HG03354 (cell line): ENCODE results near the gene NGRN.

Source experiments
- ATAC-seq: cut with Tn5 transposase; IDR thresholded peaks from one replicate; pipeline ENCODE4 v1.9.1; 2021; ENCODE audit warnings: mild to moderate bottlenecking; ENCODE audit not compliant: unreplicated experiment, poor library complexity, severe bottlenecking

The NGRN gene, protein sequence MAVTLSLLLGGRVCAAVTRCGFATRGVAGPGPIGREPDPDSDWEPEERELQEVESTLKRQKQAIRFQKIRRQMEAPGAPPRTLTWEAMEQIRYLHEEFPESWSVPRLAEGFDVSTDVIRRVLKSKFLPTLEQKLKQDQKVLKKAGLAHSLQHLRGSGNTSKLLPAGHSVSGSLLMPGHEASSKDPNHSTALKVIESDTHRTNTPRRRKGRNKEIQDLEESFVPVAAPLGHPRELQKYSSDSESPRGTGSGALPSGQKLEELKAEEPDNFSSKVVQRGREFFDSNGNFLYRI

DNA sequence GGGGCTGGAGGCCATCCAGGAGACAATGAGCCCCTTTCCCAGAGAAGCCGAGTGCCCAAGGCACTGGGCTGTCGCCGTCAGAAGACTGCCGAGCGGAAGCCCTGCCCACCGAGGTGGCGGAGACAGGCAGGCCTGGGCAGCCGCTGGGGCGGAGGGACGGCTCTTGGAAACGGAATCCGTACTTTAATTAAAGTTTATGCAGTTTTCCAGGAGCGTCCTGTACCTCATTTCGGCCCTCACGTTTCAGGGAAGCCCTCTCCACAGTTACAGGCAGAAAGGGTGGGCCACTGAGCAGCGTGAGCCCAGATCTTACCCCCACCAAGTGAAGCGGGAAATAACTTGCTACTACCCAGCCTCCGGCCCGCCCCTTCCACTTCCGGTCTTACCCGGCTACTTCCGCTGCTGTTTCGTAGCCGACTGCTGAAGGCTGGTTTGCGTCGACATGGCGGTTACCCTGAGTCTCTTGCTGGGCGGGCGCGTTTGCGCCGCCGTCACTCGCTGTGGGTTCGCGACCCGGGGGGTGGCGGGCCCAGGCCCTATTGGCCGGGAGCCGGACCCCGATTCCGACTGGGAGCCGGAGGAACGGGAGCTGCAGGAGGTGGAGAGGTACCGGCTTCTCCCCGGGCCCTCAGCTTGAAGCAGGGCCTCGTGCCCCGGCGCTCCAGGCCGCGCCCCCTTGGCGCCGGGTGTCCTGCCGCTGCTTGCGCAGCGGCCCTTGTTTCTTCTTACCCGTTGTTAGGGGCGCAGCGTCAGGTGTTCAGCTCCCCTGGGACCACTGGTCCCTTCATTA, at the start of gene NGRN:
Gene NGRN, plus strand, starts transcription at position 402 of the 790 bp plus-strand sequence. Its CDS starts 41 bp downstream, at position 443.
- ATAC-seq = peak; percentile 95

DNA sequence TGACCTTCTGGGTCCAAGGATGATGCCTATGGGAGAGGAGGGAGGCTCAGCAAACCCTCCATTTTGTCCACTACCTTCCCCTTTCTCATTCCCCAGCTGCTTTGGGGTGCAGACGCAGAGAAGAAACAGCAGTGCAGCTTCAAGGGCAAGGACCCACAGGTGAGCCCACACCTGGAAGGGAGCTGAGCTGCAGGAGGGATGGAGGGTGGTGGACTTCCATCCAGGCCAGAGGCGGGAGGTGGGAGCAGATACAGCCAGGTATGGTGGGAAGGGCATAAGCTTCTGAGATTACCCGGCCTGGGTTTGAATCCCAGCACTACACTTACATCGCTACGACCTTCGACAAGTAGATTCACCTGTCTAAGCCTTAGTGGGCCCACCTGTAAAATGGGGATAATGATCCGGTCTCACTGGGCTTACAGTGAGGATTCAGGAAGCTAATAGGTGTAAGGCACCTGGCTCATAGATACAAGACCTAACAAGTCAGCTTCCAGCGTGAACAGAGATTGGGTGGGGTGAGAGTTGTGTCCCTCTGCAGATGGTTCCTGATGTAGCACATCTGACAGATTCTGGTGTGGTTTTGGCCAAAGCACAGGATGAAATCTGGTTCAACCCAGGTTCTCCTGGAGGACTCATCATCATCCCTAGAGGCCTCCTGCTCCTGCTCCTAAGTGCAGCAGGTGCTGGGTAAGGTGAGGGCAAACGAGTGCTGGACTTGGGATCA, 47.6 kb upstream of the NGRN start:
- no peak for ATAC-seq

DNA sequence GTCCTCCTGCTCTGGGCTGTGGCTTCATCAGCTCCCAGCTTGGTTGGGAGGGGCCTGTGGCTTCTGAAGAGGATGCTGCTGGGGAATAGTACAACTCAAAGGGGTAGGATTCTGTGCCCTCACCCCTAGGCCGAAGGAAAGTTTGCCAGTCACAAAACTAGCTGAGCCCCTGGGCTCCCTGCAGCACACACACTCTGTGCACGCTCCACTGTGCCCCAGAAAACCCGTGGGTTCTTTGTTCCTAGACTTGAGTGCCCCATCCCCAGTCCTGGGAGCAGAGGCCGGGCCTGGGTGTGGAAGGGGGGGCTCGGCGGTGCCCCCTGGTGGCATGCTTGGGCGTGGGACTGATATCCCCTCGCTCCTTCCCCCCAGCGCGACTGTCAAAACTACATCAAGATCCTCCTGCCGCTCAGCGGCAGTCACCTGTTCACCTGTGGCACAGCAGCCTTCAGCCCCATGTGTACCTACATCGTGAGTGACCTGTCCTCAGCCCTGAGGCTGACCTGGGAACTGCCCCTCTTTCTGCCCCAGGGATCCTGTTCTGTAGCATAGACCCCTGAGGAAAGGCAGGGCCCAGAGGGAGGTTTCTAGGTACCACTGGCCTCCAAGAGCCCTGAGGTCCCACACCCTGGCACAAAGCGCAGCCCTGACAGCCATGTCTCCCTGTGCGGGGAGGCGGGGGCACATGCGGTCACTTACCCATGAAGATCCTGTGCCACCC, 45.9 kb upstream of the NGRN start:
- peak; percentile 55 for ATAC-seq

DNA sequence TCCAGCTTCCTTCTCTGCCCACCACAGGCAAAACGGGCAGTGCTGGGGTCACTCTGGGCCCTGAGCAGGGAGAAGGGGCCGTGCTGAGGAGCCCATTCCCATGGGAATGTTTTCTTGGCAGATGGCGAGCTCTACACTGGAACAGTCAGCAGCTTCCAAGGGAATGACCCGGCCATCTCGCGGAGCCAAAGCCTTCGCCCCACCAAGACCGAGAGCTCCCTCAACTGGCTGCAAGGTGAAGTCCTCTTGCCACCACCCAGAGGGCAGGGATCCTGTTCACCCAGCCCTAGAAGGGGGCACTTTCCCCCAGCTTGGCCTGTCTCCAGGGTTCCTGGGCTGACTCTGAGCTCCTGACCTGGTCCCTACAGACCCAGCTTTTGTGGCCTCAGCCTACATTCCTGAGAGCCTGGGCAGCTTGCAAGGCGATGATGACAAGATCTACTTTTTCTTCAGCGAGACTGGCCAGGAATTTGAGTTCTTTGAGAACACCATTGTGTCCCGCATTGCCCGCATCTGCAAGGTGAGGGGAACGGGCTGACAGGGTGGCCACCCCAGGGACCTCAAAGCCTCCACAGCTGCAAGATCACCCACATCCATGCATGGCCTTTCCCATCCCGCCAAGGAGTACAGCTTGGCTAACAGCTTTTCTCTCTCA, 44.1 kb upstream of the NGRN start:
- ATAC-seq = no peak

DNA sequence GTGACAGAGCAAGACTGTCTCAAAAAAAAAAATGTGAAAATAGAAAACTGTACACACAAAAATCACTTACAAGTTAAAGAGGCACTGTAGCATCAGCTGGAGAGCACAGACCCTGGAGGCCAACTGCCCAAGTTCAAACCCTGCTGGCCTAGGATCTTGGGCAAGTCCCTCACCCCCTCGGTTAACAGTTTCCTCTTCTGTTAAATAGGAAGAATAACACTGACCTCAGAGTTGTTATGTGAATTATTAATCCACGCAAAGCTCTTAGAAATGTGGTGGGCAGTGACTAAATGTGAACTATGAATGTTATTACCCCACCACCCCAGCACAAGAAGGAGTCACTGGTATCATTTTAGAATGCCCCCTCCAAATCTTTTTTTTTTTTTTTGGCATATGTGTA, 42.9 kb upstream of the NGRN start:
- ATAC-seq = no peak

DNA sequence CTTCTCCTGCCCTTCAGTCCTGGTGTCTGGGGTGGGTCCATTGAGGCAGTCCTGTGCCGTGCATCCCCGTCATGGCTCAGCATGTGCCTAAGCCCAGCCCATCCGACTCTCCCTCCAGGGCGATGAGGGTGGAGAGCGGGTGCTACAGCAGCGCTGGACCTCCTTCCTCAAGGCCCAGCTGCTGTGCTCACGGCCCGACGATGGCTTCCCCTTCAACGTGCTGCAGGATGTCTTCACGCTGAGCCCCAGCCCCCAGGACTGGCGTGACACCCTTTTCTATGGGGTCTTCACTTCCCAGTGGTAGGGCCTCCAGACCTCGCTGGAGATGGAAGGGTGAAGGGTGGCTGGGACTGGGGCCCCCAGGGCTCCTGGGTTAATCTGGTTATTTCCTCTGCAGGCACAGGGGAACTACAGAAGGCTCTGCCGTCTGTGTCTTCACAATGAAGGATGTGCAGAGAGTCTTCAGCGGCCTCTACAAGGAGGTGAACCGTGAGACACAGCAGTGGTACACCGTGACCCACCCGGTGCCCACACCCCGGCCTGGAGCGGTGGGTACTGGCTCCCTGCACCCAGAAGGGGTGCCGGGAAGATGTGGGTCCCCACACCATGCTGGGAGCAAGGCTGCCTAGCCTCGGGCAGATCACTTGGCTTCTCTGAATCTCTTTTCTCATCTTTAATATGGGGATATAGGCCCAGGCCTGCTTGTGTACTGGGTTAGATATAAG, 41.9 kb upstream of the NGRN start:
- ATAC-seq = no peak

DNA sequence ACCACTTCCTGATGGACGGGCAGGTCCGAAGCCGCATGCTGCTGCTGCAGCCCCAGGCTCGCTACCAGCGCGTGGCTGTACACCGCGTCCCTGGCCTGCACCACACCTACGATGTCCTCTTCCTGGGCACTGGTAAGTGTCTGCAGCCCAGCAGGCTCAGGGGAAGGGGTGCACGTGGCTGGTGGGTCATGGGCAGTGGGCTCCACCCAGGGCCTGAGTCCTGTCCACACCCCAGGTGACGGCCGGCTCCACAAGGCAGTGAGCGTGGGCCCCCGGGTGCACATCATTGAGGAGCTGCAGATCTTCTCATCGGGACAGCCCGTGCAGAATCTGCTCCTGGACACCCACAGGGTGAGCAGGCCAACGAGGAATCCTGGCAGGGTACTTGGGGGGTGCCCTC, 40.4 kb upstream of the NGRN start:
- ATAC-seq = no peak

DNA sequence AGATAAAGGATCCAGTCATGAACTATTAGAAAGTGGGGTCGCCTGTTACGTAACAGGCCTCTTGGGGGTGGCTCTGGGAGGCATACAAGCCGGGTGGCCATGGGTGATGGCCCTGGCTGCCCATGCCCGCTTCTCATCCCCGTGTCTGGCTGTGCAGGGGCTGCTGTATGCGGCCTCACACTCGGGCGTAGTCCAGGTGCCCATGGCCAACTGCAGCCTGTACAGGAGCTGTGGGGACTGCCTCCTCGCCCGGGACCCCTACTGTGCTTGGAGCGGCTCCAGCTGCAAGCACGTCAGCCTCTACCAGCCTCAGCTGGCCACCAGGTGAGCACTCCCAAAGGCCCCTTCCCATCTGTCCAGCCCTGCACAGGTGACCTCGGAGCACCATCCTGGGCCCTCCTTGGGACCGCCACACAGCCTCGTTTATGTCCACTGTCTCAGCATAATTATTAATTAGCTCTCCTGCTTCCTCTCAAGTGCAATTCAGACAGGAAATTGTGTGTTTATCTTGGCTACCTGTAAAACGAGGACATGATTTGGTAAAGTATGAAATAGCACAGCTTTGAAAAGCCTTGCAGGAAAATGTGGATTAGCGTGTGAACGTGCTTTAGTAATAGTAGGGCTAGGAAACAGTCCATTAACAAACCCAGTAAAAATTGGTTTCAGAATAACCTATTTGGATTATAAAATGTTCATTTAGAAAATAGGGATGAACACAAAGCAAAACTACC, 39.8 kb upstream of the NGRN start:
- ATAC-seq = no peak

DNA sequence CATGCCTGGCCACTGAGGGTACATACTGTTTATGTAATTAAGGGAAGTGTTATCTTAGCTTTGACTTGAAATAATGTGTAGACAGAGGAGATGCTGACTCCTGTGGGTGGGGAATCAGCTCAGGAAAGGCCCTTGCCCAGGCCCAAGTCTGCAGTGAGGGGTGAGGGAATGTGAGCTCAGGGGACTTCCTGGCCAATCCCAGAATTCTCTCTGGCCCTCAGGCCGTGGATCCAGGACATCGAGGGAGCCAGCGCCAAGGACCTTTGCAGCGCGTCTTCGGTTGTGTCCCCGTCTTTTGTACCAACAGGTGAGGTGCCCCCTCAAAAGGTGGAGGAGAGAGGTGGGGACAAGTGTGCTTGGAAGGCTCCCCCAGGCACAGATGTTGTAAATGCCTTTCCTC, 38.1 kb upstream of the NGRN start:
- no peak for ATAC-seq

DNA sequence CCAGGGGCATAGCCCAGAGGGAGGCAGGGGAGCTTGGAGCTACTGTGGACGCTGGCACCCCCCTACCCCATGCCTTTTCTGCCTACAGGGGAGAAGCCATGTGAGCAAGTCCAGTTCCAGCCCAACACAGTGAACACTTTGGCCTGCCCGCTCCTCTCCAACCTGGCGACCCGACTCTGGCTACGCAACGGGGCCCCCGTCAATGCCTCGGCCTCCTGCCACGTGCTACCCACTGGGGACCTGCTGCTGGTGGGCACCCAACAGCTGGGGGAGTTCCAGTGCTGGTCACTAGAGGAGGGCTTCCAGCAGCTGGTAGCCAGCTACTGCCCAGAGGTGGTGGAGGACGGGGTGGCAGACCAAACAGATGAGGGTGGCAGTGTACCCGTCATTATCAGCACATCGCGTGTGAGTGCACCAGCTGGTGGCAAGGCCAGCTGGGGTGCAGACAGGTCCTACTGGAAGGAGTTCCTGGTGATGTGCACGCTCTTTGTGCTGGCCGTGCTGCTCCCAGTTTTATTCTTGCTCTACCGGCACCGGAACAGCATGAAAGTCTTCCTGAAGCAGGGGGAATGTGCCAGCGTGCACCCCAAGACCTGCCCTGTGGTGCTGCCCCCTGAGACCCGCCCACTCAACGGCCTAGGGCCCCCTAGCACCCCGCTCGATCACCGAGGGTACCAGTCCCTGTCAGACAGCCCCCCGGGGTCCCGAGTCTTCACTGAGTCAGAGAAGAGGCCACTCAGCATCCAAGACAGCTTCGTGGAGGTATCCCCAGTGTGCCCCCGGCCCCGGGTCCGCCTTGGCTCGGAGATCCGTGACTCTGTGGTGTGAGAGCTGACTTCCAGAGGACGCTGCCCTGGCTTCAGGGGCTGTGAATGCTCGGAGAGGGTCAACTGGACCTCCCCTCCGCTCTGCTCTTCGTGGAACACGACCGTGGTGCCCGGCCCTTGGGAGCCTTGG, 37.4 kb upstream of the NGRN start:
- no peak for ATAC-seq

DNA sequence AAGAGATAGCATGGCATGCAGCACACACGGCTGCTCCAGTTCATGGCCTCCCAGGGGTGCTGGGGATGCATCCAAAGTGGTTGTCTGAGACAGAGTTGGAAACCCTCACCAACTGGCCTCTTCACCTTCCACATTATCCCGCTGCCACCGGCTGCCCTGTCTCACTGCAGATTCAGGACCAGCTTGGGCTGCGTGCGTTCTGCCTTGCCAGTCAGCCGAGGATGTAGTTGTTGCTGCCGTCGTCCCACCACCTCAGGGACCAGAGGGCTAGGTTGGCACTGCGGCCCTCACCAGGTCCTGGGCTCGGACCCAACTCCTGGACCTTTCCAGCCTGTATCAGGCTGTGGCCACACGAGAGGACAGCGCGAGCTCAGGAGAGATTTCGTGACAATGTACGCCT, 36.5 kb upstream of the NGRN start:
- no peak for ATAC-seq

DNA sequence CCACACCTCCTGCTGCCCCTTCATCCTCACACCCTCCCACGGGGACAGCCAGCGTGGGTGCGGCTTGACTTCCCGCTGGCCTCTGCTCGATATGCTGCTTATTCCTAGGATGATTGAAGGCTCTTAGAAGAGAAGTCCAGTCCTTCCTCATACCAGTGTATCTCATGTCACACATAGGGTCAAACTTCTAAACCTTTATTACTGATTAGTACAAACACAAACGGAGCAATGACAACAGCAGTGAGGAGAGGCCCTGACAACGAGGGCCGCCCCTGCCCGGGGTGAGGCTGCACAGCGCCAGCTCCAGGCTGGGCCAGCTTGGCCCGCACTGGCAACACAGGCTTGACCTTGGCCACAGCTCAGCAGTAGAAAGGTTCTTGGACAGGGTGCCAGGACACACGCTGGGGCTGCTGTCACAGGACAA, 35.4 kb upstream of the NGRN start:
- no peak for ATAC-seq

DNA sequence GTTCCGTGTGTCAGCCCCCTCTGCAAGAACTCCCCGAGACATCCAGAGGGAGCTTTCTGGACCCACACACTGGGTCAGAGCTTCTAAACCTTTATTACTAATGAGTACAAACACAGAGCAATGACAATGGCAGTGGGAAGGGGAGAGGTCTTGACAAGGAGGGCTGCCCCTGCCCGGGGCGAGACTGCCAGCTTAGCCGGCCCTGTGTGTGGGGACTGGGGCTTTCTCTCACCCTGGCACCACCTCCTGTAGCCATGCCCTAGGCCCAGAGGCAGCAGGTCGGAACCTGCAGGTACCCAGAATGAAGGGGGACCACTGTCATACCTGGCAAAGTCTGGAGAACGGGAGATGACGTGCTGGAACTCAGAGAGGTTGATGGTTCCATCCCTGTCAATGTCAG, 34.9 kb upstream of the NGRN start:
- no peak for ATAC-seq

DNA sequence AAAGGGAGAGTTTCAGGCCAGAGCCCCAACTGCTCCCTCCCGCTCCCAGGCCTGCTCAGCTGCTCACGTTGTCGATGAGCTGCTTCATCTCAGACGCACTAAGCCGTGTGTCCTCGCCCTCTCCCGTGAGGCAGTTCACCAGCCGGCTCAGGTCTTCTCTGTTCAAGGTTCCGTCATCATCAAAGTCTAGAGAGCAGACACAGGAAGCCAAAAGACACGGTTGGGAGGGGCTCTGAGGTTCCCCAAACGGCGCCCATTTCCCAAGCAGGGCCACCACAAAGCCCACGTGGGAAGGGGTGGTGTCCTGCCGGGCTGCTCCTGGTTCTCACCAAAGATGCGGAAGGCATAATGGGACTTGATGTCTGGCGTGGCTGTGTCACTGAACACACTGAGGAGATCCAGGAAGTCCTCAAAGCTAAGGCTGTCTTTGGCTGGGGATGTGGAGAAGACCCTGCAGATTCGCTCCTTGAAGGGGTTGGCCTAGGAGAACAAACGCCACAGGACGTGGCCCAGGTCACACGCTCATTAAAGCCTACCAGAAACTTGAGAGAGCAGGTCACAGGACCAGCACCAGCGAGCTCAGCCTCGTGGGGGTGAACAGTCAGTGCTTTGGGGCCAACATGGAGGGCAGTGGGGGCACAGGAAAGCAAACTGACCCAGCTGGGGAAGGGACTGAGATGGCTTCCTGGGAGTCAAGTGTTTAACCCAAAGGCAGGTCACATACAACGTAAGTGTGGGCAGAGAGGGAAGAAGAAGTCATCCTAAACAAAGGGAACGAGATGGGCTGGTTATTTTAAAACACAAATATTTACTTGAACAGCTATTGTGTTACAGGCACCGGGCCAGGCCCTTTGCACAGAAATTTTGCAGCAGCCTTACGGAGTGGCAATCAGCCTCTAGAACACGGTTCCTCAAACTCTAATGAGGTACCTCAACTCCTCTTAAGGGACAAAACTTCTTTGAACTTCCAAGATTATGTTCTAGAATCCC, 34.1 kb upstream of the NGRN start:
- no peak for ATAC-seq

DNA sequence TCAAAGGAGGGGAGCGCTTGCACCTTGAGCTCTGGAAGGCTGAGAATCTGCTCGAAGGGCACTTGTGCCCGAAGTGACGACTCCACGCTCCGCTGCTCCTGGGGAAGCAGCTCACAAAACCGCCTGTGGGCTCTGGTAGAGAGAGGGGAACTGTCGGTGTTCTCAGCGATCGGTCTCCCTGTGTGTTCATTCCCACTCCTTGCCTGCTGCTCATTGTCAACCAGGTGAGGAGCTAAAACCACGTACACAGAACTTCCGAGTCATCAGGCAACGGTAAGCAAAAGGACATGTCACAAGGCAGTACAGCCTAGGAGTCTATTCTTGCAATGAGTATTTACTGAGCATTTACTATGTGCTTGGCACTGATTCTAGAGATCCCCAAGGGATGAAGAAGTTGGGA, 33.3 kb upstream of the NGRN start:
- ATAC-seq = no peak

DNA sequence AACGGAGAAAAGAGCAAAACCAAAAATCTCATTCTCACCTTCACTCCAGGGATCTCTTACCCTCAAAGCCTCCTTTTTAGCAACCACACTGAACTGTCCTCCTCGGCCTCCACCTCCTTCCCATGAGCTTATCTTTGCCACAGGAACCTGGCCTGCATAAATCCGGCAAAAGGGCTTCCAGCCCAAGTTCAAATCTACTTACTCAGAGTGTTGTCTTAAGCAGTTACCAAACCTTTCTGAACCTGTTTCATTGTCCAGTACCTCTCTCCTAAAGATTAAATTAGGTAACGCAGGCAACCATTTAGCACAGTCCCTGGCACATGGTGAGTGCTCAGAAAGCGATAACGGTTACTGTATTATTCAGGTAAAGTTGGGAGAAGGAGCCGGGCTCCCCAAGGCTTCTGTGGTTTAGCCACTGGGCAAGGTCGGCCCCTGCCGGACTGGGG, 32.5 kb upstream of the NGRN start:
- no peak for ATAC-seq
